GM12878 (cell line): ENCODE results near the gene CLPTM1L. TPM values are rescaled to one million over a fixed set of nuclear protein-coding genes. Genes with fewer than 3 reads are reported as not detected.

ENCODE experiments used
- ATAC-seq: fragments of 200-7000 bp; cut with Tn5 transposase; 3 replicates; pipeline ENCODE4 v1.9.1; 2020; ENCODE audit warnings: mild to moderate bottlenecking, moderate library complexity
- BruUV-seq: library from RNA; stranded (reverse); fragments of 400-500 nt; replicated peaks from 2 replicates; lab custom pipeline; 2021; lab: Mats Ljungman, UMichigan
- CTCF ChIA-PET: fragments of 300-600 bp; sonication (Branson Sonifier 250); formaldehyde crosslinking; extraction: SDS; loops from one replicate; lab custom pipeline; 2021; ENCODE audit warnings: inconsistent platforms; lab: Yijun Ruan, JAX
- POLR2A ChIA-PET: fragments of 350-600 bp; formaldehyde crosslinking; extraction: SDS; loops from one replicate; lab custom pipeline; 2021; ENCODE audit warnings: inconsistent platforms; lab: Charles Lee
- RAD21 ChIA-PET: fragments of 300-600 bp; sonication (Branson Sonifier 250); formaldehyde crosslinking; loops from one replicate; lab custom pipeline; 2023; ENCODE audit warnings: antibody characterized with exemption; ENCODE audit not compliant: unreplicated experiment; lab: Charles Lee
- SMC1A ChIA-PET: fragments of 300-600 bp; sonication (Branson Sonifier 250); formaldehyde crosslinking; loops from one replicate; lab custom pipeline; 2023; ENCODE audit not compliant: unreplicated experiment, uncharacterized antibody; lab: Charles Lee
- DNase-seq: peaks from one replicate; pipeline ENCODE4 v3.0.0-alpha.2; 2011; ENCODE audit warnings: low read depth, low spot score
- FAIRE-seq: peaks from 3 replicates; lab custom pipeline; 2011; peaks lifted over from hg19 to GRCh38; lab: Jason Lieb, UNC
- H2AFZ ChIP-seq: 2 replicates; pipeline ENCODE4 v1.6.0; 2011; ENCODE audit warnings: low read depth, low read length, control low read depth; ENCODE audit not compliant: control insufficient read depth
- H3K27ac ChIP-seq: 2 replicates; pipeline ENCODE4 v1.5.1; 2011; ENCODE audit warnings: control low read depth; ENCODE audit not compliant: control insufficient read depth, insufficient read depth
- H3K27me3 ChIP-seq, 2 experiments: replicated peaks in 1 of 2; 2 replicates each; pipeline versions ENCODE4 v1.6.0 to v1.6.1; 2011; ENCODE audit warnings: low read length in 1 of 2; ENCODE audit not compliant: control insufficient read depth in 2 of 2, insufficient read depth in 2 of 2
- H3K36me3 ChIP-seq, 2 experiments: 2 replicates each; pipeline ENCODE4 v1.5.1; 2011; ENCODE audit warnings: low read length in 1 of 2; ENCODE audit not compliant: control insufficient read depth in 2 of 2, insufficient read depth in 2 of 2
- H3K4me1 ChIP-seq: 2 replicates; pipeline ENCODE4 v1.6.1; 2011; ENCODE audit warnings: mild to moderate bottlenecking, low read length, moderate library complexity, mixed read lengths; ENCODE audit not compliant: control insufficient read depth, insufficient read depth
- H3K4me2 ChIP-seq: 2 replicates; pipeline ENCODE4 v1.6.0; 2011; ENCODE audit warnings: control low read depth; ENCODE audit not compliant: control insufficient read depth, insufficient read depth
- H3K4me3 ChIP-seq: fragments of 200-600 bp; sonication (generic); 2 replicates; pipeline ENCODE4 v1.5.1; 2016
- H3K79me2 ChIP-seq: 2 replicates; pipeline ENCODE4 v1.6.0; 2011; ENCODE audit warnings: low read length; ENCODE audit not compliant: control insufficient read depth, insufficient read depth
- H3K9ac ChIP-seq: 2 replicates; pipeline ENCODE4 v1.8.0; 2011; ENCODE audit warnings: low read length, control low read depth, mixed read lengths; ENCODE audit not compliant: control insufficient read depth, insufficient read depth
- H3K9me3 ChIP-seq: replicated peaks from 3 replicates; pipeline ENCODE4 v1.5.1; 2011; ENCODE audit warnings: mild to moderate bottlenecking, low read length; ENCODE audit not compliant: control insufficient read depth, insufficient read depth
- H4K20me1 ChIP-seq: 2 replicates; pipeline ENCODE4 v1.6.0; 2011; ENCODE audit not compliant: control insufficient read depth, insufficient read depth
- CEBPB ChIP-seq, 2 experiments: fragments of 150-350 bp in 1 of 2; IDR thresholded peaks; 2 replicates each; pipeline ENCODE4 v1.6.1; 2012 to 2014; ENCODE audit warnings: low read depth in 2 of 2, low read length in 2 of 2, borderline replicate concordance in 1 of 2, inconsistent platforms in 1 of 2
- HDAC2 ChIP-seq: fragments of 200-600 bp; sonication (generic); IDR thresholded peaks from 2 replicates; pipeline ENCODE4 v1.6.1; 2017
- JUNB ChIP-seq: IDR thresholded peaks from 2 replicates; pipeline ENCODE4 v1.6.1; 2016; ENCODE audit warnings: antibody characterized with exemption, mild to moderate bottlenecking
- MXI1 ChIP-seq: fragments of 150-350 bp; IDR thresholded peaks from 2 replicates; pipeline ENCODE4 v1.6.1; 2011; ENCODE audit warnings: low read depth, mild to moderate bottlenecking, inconsistent platforms, low read length, improper control_type of control experiment
- NRF1 ChIP-seq: conservative IDR thresholded peaks from 2 replicates; pipeline ENCODE4 v1.6.1; 2011; ENCODE audit warnings: mild to moderate bottlenecking, low read depth, low read length, improper control_type of control experiment
- SUPT20H ChIP-seq: IDR thresholded peaks from 2 replicates; pipeline ENCODE4 v1.6.1; 2011; ENCODE audit warnings: low read depth, mild to moderate bottlenecking, low read length, moderate library complexity, borderline replicate concordance; ENCODE audit not compliant: control insufficient read depth
- TARDBP ChIP-seq: IDR thresholded peaks from 2 replicates; pipeline ENCODE4 v1.6.1; 2016; ENCODE audit warnings: borderline replicate concordance
- WGBS: methylation state at CpG from one replicate; pipeline ENCODE4 v1.1.6; 2016; ENCODE audit warnings: low lambda C conversion rate; ENCODE audit not compliant: insufficient replicate concordance, insufficient coverage; ENCODE audit errors: missing lambda C conversion rate; 5-methylcytosine and 5-hydroxymethylcytosine counted together
- in situ Hi-C: fragments of 300-500 bp; cut with MboI; formaldehyde crosslinking; loops from 9 replicates; pipeline ENCODE4 v1.14.3; 2018; ENCODE audit warnings: mixed read lengths
- intact Hi-C: fragments of 100-400 bp; cut with micrococcal nuclease; formaldehyde crosslinking; loops from one replicate; pipeline ENCODE4 v1.14.2; 2022; ENCODE audit not compliant: unreplicated experiment
- polyA plus RNA-seq, 11 experiments: library from polyadenylated mRNA; depleted of rRNA in 4 of 11; unstranded in 6 of 11; stranded (reverse) in 5 of 11; fragments of >200 nt; fragmentation: Nextera tagmentation in 4 of 11; fragmentation: Illumina TruSeq in 1 of 11; extraction: Ambion mirVana in 4 of 11; extraction: Trizol in 1 of 11; gene quantifications; 1 replicate in 1 of 11; 2 replicates in 10 of 11; pipeline versions ENCODE4 v1.2.1 to v1.2.3, GENCODE V29; 2011 to 2016; ENCODE audit warnings: inconsistent platforms in 2 of 11, missing spikeins in 2 of 11, low read depth in 1 of 11
- total RNA-seq, 4 experiments: library from RNA; depleted of rRNA in 3 of 4; stranded (reverse); fragments of >200 nt in 3 of 4; fragmentation: Illumina TruSeq in 1 of 4; extraction: Trizol in 1 of 4; gene quantifications; 2 replicates each; pipeline versions ENCODE4 v1.2.1 to v1.2.3, GENCODE V29; 2013 to 2021
- TF ChIP-seq, protein P1 (sequence below), 3 experiments: IDR thresholded peaks in 2 of 3; conservative IDR thresholded peaks in 1 of 3; 2 replicates each; pipeline ENCODE4 v1.5.1; 2011; ENCODE audit warnings: low read depth in 3 of 3, low read length in 3 of 3, mild to moderate bottlenecking in 3 of 3, control low read depth in 2 of 3, moderate library complexity in 2 of 3, inconsistent platforms in 1 of 3, mixed read lengths in 1 of 3; ENCODE audit not compliant: control insufficient read depth in 2 of 3, insufficient read depth in 1 of 3; ENCODE audit errors: extremely low read depth in 1 of 3

CLPTM1L gene
- total and polyA plus RNA-seq, 10 of the 15 experiments (the other 5 are each of a cell fraction or from before 2014, with no cell fraction given): 2.9 to 278 (median 135) TPM

DNA sequence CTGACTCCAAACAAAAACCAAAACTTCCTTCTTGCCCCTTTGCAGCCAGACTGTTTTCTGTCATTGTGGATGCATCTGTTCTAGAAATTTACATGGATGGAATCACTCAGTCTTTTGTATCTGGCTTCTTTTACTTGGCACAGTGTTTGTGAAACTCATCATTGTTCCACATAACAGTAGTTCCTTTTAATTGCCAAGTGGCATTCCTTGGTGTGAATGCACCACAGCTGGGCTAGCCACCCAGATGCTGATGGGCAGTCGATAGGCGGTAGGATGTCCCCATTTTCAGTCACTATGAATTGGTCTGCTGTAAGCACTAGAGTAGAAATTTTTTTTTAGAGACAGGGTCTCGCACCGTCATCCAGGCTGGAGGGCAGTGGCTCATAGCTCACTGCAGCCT is 6.3 kb upstream of the CLPTM1L start (continued):
- no peak for TF ChIP-seq SUPT20H
- TF ChIP-seq HDAC2: no peak
- TF ChIP-seq MXI1: no peak
- TF ChIP-seq TARDBP: no peak
- TF ChIP-seq JUNB: no peak
- TF ChIP-seq NRF1: no peak
- no peak for TF ChIP-seq CEBPB (IDR thresholded peaks at IDR 0.05; ENCODE audit: borderline replicate concordance in 1 of 2, low read depth in 2 of 2, low read length in 2 of 2)

DNA sequence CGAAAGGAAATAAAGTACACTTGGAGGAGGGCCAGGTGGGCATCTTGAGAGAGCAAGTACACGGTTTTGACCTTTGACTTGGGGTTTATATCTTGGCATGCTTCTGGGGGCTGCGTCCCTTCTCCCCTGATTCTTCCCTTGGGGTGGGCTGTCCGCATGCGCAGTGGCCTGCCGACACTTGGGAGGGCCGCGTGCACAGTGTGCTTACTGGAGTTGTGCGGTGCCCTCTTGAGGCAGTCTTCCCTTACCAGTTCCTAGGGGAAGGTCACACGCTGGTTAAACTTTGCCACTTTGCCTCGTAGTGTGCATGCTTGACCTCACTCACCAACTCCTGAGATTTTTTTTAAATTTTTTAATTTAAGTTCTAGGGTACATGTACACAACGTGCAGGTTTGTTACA is 4.3 kb upstream of the CLPTM1L start:
- intact Hi-C loops (loop anchor here (5.0 to 10.0 kb wide), 2 partner anchors 146 to 182 kb away; no protein-coding TSS in a partner anchor), in situ Hi-C loops (no loop called here)
- FAIRE-seq: no peak
- 80% methylated on average over 11 of the region's 12 CpGs for WGBS
- ChIA-PET RAD21 (no interaction called here), CTCF (interaction anchor here (1.2 kb wide), 1 partner anchor 296 kb away, joined by 4 read pairs; no protein-coding TSS in a partner anchor), POLR2A (no interaction called here)
- H3K27ac ChIP-seq: no peak overlapping the region
- peaks cover 5% of the 10 kb centered on the region; the same call in 1 of the 2 replicates for H3K4me1 ChIP-seq
- no peaks in the 10 kb centered on the region; a peak in 1 of 4 replicates for H3K27me3 ChIP-seq
- BruUV-seq: no TSS peak
- TF ChIP-seq, protein P1, sequence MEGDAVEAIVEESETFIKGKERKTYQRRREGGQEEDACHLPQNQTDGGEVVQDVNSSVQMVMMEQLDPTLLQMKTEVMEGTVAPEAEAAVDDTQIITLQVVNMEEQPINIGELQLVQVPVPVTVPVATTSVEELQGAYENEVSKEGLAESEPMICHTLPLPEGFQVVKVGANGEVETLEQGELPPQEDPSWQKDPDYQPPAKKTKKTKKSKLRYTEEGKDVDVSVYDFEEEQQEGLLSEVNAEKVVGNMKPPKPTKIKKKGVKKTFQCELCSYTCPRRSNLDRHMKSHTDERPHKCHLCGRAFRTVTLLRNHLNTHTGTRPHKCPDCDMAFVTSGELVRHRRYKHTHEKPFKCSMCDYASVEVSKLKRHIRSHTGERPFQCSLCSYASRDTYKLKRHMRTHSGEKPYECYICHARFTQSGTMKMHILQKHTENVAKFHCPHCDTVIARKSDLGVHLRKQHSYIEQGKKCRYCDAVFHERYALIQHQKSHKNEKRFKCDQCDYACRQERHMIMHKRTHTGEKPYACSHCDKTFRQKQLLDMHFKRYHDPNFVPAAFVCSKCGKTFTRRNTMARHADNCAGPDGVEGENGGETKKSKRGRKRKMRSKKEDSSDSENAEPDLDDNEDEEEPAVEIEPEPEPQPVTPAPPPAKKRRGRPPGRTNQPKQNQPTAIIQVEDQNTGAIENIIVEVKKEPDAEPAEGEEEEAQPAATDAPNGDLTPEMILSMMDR (IDR thresholded peaks at IDR 0.05 in 2 of 3, conservative IDR thresholded peaks at IDR 0.05 in 1 of 3; ENCODE audit: control insufficient read depth in 2 of 3, extremely low read depth in 1 of 3, insufficient read depth in 1 of 3, low read depth in 3 of 3, low read length in 3 of 3): peak in 1 of 3 experiments; percentile 37; a peak in 1 of 6 replicates
- TF ChIP-seq NRF1: no peak
- TF ChIP-seq, all 136 proteins: peak for 1
- H3K79me2 ChIP-seq: peaks cover 8% of the 10 kb centered on the region
- no peaks in the 10 kb centered on the region for H3K9me3 ChIP-seq
- no peak overlapping the region for H3K9ac ChIP-seq
- H4K20me1 ChIP-seq: no peaks in the 10 kb centered on the region
- SMC1A ChIA-PET: no interaction called here
- no peak overlapping the region for H2AFZ ChIP-seq
- no peak overlapping the region for H3K4me3 ChIP-seq
- no peaks in the 10 kb centered on the region for H3K36me3 ChIP-seq
- H3K4me2 ChIP-seq: no peak overlapping the region
- ATAC-seq (peak; percentile 21; the same call in 1 of the 3 replicates), DNase-seq (no peak)
